K562 (cell line): Measurements from ENCODE around the gene ESR2. TPM values are rescaled to one million over a fixed set of nuclear protein-coding genes. Genes with fewer than 3 reads are reported as not detected.

Experiments
- ATAC-seq: fragments of 200-7000 bp; cut with Tn5 transposase; 3 replicates; pipeline ENCODE4 v1.9.1; 2020; ENCODE audit warnings: moderate library complexity
- BruUV-seq: library from RNA; stranded (reverse); fragments of 400-500 nt; replicated peaks from 2 replicates; lab custom pipeline; 2021; lab: Mats Ljungman, UMichigan
- CTCF ChIA-PET: fragments of 300-600 bp; formaldehyde crosslinking; extraction: SDS; loops from one replicate; lab custom pipeline; 2021; ENCODE audit warnings: low intra/inter-chr PET ratio; lab: Yijun Ruan, JAX
- POLR2A ChIA-PET: fragments of 300-600, 350-650 bp; sonication (Branson Sonifier 250); formaldehyde crosslinking; extraction: SDS; loops from one replicate; lab custom pipeline; 2021; ENCODE audit warnings: antibody characterized with exemption, inconsistent platforms; lab: Yijun Ruan, JAX
- DNase-seq, 4 experiments: peaks; one replicate each; pipeline versions ENCODE4 v3.0.0 to v3.0.0-alpha.2; 2011 to 2018; ENCODE audit warnings: low spot score in 3 of 4, mixed read lengths in 3 of 4; ENCODE audit errors: extremely low read depth in 1 of 4
- FAIRE-seq: peaks from 2 replicates; lab custom pipeline; 2011; peaks lifted over from hg19 to GRCh38; lab: Jason Lieb, UNC
- H2AFZ ChIP-seq: 2 replicates; pipeline ENCODE4 v1.6.0; 2011; ENCODE audit warnings: low read depth, low read length, control low read depth, inconsistent platforms
- H3K27ac ChIP-seq: fragments of 200-600 bp; 3 replicates; pipeline ENCODE4 v1.8.0; 2011; ENCODE audit warnings: low read depth, mild to moderate bottlenecking, control low read depth, inconsistent platforms, low read length, moderate library complexity, mixed read lengths; ENCODE audit errors: extremely low read depth
- H3K27me3 ChIP-seq, 2 experiments: fragments of 300-600 bp in 1 of 2; 2 replicates in 1 of 2; 3 replicates in 1 of 2; pipeline versions ENCODE4 v1.6.0 to v1.8.0; 2011; ENCODE audit warnings: inconsistent platforms in 2 of 2, low read length in 2 of 2, mild to moderate bottlenecking in 1 of 2, mixed read lengths in 1 of 2, moderate library complexity in 1 of 2; ENCODE audit not compliant: control insufficient read depth in 2 of 2, insufficient read depth in 2 of 2
- H3K36me3 ChIP-seq: fragments of 300-600 bp; 3 replicates; pipeline ENCODE4 v1.8.0; 2011; ENCODE audit warnings: mild to moderate bottlenecking, low read length, inconsistent platforms; ENCODE audit not compliant: control insufficient read depth, insufficient read depth
- H3K4me1 ChIP-seq, 2 experiments: fragments of 200-600 bp in 1 of 2; replicated peaks in 1 of 2; 2 replicates in 1 of 2; 3 replicates in 1 of 2; pipeline versions ENCODE4 v1.5.1 to v1.8.0; 2011; ENCODE audit warnings: inconsistent platforms in 2 of 2, low read length in 2 of 2, mild to moderate bottlenecking in 1 of 2, mixed read lengths in 1 of 2, moderate library complexity in 1 of 2; ENCODE audit not compliant: control insufficient read depth in 2 of 2, insufficient read depth in 2 of 2
- H3K4me2 ChIP-seq: 2 replicates; pipeline ENCODE4 v1.6.1; 2011; ENCODE audit warnings: low read length, control low read depth, inconsistent platforms, mixed read lengths; ENCODE audit not compliant: insufficient read depth
- H3K4me3 ChIP-seq: fragments of 200-600 bp; sonication (generic), shearing (Covaris generic); 2 replicates; pipeline ENCODE4 v1.5.1; 2016; ENCODE audit warnings: control low read depth, inconsistent platforms
- H3K79me2 ChIP-seq: fragments of 200-600 bp; 3 replicates; pipeline ENCODE4 v1.8.0; 2011; ENCODE audit warnings: low read length, inconsistent platforms; ENCODE audit not compliant: control insufficient read depth, insufficient read depth
- H3K9ac ChIP-seq, 2 experiments: 2 replicates each; pipeline versions ENCODE4 v1.6.0 to v1.6.1; 2011; ENCODE audit warnings: low read depth in 2 of 2, low read length in 2 of 2, control low read depth in 1 of 2, inconsistent platforms in 1 of 2, mild to moderate bottlenecking in 1 of 2, mixed read lengths in 1 of 2; ENCODE audit not compliant: insufficient read depth in 1 of 2
- H3K9me1 ChIP-seq: one replicate; pipeline ENCODE4 v1.6.0; 2011; ENCODE audit warnings: inconsistent platforms, mild to moderate bottlenecking, low read length, moderate library complexity; ENCODE audit not compliant: control insufficient read depth, insufficient read depth
- H3K9me3 ChIP-seq: replicated peaks from 2 replicates; pipeline ENCODE4 v1.5.1; 2011; ENCODE audit warnings: low read depth, low read length, inconsistent platforms; ENCODE audit not compliant: control insufficient read depth, insufficient read depth
- H4K20me1 ChIP-seq: replicated peaks from 2 replicates; pipeline ENCODE4 v1.6.1; 2011; ENCODE audit warnings: low read length, inconsistent platforms, mixed read lengths; ENCODE audit not compliant: control insufficient read depth, insufficient read depth
- BRCA1 ChIP-seq, 2 experiments: fragments of 450-650 bp in 1 of 2; sonication (generic) in 1 of 2; formaldehyde crosslinking in 1 of 2; IDR thresholded peaks; 2 replicates each; pipeline versions ENCODE4 v1.5.0 to v1.6.1; 2017 to 2020; ENCODE audit warnings: mild to moderate bottlenecking in 1 of 2, missing genetic modification reagents in 1 of 2
- JUND ChIP-seq, 2 experiments: IDR thresholded peaks; 2 replicates in 1 of 2; 3 replicates in 1 of 2; pipeline ENCODE4 v1.6.1; 2011; ENCODE audit warnings: borderline replicate concordance in 2 of 2, low read depth in 2 of 2, low read length in 2 of 2, improper control_type of control experiment in 1 of 2, missing biosample characterization in 1 of 2, missing genetic modification characterization in 1 of 2, missing genetic modification reagents in 1 of 2
- POU5F1 ChIP-seq: fragments of 150-350 bp; IDR thresholded peaks from 2 replicates; pipeline ENCODE4 v1.6.1; 2014; ENCODE audit warnings: borderline replicate concordance, low read length, low read depth, mild to moderate bottlenecking; ENCODE audit not compliant: partially characterized antibody
- RBM25 ChIP-seq: fragments of 200-400 bp; formaldehyde crosslinking; IDR thresholded peaks from 2 replicates; pipeline ENCODE4 v1.6.1; 2018; ENCODE audit warnings: low read length, low read depth, moderate library complexity; ENCODE audit not compliant: severe bottlenecking
- ZFX ChIP-seq: sonication (generic); formaldehyde crosslinking; IDR thresholded peaks from 2 replicates; pipeline ENCODE4 v1.8.0; 2022; ENCODE audit warnings: mild to moderate bottlenecking, missing genetic modification reagents, moderate library complexity
- ZNF12 ChIP-seq: sonication (generic); formaldehyde crosslinking; IDR thresholded peaks from 2 replicates; pipeline ENCODE4 v1.4.0; 2020; ENCODE audit warnings: mild to moderate bottlenecking, missing genetic modification reagents
- ZNF282 ChIP-seq: sonication (generic); formaldehyde crosslinking; IDR thresholded peaks from 2 replicates; pipeline ENCODE4 v1.8.1; 2023; ENCODE audit warnings: missing genetic modification reagents
- WGBS: fragments of 100-300 bp; shearing (Covaris generic); methylation state at CpG from one replicate; pipeline ENCODE4 v1.1.6; 2016; ENCODE audit warnings: low coverage, mixed read lengths; ENCODE audit not compliant: insufficient coverage; ENCODE audit errors: missing lambda C conversion rate; 5-methylcytosine and 5-hydroxymethylcytosine counted together
- in situ Hi-C: fragments of 300-500 bp; cut with MboI; formaldehyde crosslinking; loops from 4 replicates; pipeline ENCODE4 v1.15.0; 2018; ENCODE audit warnings: inconsistent platforms, mixed read lengths
- intact Hi-C: fragments of 100-400 bp; cut with micrococcal nuclease; formaldehyde crosslinking; loops from 2 replicates; pipeline ENCODE4 v1.14.2; 2022
- polyA plus RNA-seq, 8 experiments: library from polyadenylated mRNA; depleted of rRNA in 4 of 8; stranded (reverse) in 5 of 8; unstranded in 3 of 8; fragments of >200 nt; fragmentation: Nextera tagmentation in 2 of 8; fragmentation: Illumina TruSeq in 1 of 8; extraction: Ambion mirVana in 2 of 8; extraction: Trizol in 1 of 8; gene quantifications; 2 replicates each; pipeline versions ENCODE4 v1.2.1 to v1.2.3, GENCODE V29; 2011 to 2014; ENCODE audit warnings: inconsistent platforms in 1 of 8, missing spikeins in 1 of 8
- total RNA-seq, 7 experiments: library from RNA; depleted of rRNA in 6 of 7; stranded (reverse); fragments of >200 nt in 6 of 7; fragmentation: Illumina TruSeq in 2 of 7; extraction: Trizol in 2 of 7; gene quantifications; 2 replicates each; pipeline versions ENCODE4 v1.2.1 to v1.2.3, GENCODE V29; 2011 to 2021; ENCODE audit warnings: low replicate concordance in 1 of 7
- TF ChIP-seq, protein P1 (sequence below): sonication (generic); formaldehyde crosslinking; IDR thresholded peaks from 2 replicates; pipeline ENCODE4 v1.8.0; 2022; ENCODE audit warnings: missing genetic modification reagents, mild to moderate bottlenecking, moderate library complexity, borderline replicate concordance
- TF ChIP-seq, protein P2 (sequence below): sonication (generic); formaldehyde crosslinking; IDR thresholded peaks from 2 replicates; pipeline ENCODE4 v1.8.1; 2022; ENCODE audit warnings: missing genetic modification reagents
- TF ChIP-seq, protein P3 (sequence below): fragments of 200-800 bp; sonication (Bioruptor generic); IDR thresholded peaks from 2 replicates; pipeline ENCODE4 v1.6.1; 2017; ENCODE audit warnings: missing genetic modification characterization, missing compliant biosample characterization

ESR2 gene
- total and polyA plus RNA-seq, 9 of the 15 experiments (the other 6 are each of a cell fraction or from before 2014, with no cell fraction given) = 0.07 to 3.8 (median 2.0) TPM

DNA sequence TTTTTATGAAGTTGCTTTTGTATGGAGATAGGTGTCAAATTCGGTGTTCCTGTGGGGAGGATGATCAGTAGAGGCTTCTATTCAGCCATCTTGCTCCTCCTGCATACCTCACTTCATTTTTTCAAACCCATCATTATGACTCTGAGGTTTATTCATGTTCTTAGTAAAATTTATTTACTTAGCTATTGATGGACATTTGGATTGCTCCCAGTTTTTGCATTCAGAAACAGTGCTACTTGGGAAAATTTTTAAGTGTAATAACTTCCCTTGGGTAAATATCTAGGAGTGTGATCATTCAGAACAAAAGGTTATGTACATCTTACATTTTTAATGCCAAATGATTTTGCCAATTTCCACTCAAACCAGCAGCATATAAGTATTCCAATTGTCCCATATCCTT is 233.1 kb downstream of the ESR2 start:
- Histone ChIP-seq H2AFZ (no peak overlapping the region), H3K9me1 (no peaks in the 10 kb centered on the region), H3K9me3 (no peaks in the 10 kb centered on the region), H3K27me3 (no peaks in the 10 kb centered on the region), H3K9ac (no peak overlapping the region), H3K4me3 (no peak overlapping the region), H4K20me1 (no peaks in the 10 kb centered on the region), H3K4me2 (no peak overlapping the region), H3K79me2 (no peaks in the 10 kb centered on the region), H3K27ac (no peak overlapping the region), H3K4me1 (no peaks in the 10 kb centered on the region), H3K36me3 (no peaks in the 10 kb centered on the region)
- in situ Hi-C loops = no loop called here
- BruUV-seq = no TSS peak
- no peak for DNase-seq
- POLR2A ChIA-PET = interaction anchor here (0.6 kb wide), 1 partner anchor 183 kb away, joined by 3 read pairs; no protein-coding TSS in a partner anchor
- CTCF ChIA-PET = no interaction called here
- 0% methylated on average over 1 of the region's 1 CpG for WGBS
- intact Hi-C loops = loop anchor here (5.0 kb wide), 1 partner anchor 241 kb away; no protein-coding TSS in a partner anchor
- no peak for TF ChIP-seq BRCA1 (IDR thresholded peaks at IDR 0.05)
- no peak for TF ChIP-seq BRCA1 (CRISPR knock-in tag; IDR thresholded peaks at IDR 0.05)
- TF ChIP-seq, protein P1, sequence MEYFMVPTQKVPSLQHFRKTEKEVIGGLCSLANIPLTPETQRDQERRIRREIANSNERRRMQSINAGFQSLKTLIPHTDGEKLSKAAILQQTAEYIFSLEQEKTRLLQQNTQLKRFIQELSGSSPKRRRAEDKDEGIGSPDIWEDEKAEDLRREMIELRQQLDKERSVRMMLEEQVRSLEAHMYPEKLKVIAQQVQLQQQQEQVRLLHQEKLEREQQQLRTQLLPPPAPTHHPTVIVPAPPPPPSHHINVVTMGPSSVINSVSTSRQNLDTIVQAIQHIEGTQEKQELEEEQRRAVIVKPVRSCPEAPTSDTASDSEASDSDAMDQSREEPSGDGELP = no peak
- TF ChIP-seq ZFX (CRISPR knock-in tag) = no peak
- TF ChIP-seq RBM25 = no peak
- TF ChIP-seq, protein P2, sequence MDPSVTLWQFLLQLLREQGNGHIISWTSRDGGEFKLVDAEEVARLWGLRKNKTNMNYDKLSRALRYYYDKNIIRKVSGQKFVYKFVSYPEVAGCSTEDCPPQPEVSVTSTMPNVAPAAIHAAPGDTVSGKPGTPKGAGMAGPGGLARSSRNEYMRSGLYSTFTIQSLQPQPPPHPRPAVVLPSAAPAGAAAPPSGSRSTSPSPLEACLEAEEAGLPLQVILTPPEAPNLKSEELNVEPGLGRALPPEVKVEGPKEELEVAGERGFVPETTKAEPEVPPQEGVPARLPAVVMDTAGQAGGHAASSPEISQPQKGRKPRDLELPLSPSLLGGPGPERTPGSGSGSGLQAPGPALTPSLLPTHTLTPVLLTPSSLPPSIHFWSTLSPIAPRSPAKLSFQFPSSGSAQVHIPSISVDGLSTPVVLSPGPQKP (CRISPR knock-in tag) = no peak
- TF ChIP-seq, protein P3, sequence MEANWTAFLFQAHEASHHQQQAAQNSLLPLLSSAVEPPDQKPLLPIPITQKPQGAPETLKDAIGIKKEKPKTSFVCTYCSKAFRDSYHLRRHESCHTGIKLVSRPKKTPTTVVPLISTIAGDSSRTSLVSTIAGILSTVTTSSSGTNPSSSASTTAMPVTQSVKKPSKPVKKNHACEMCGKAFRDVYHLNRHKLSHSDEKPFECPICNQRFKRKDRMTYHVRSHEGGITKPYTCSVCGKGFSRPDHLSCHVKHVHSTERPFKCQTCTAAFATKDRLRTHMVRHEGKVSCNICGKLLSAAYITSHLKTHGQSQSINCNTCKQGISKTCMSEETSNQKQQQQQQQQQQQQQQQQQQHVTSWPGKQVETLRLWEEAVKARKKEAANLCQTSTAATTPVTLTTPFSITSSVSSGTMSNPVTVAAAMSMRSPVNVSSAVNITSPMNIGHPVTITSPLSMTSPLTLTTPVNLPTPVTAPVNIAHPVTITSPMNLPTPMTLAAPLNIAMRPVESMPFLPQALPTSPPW (CRISPR knock-in tag) = no peak
- TF ChIP-seq ZNF12 (CRISPR knock-in tag) = no peak
- TF ChIP-seq JUND (IDR thresholded peaks at IDR 0.05; ENCODE audit: borderline replicate concordance, low read depth, low read length) = no peak
- TF ChIP-seq JUND (tag; IDR thresholded peaks at IDR 0.05; ENCODE audit: borderline replicate concordance, low read depth, low read length) = no peak
- TF ChIP-seq POU5F1 = no peak
- no peak for TF ChIP-seq ZNF282 (CRISPR knock-in tag)
- FAIRE-seq = no peak
- no peak for ATAC-seq
